Endothelial cell of umbilical vein (primary cell): Measurements from ENCODE around the gene PTPN2. TPM values are rescaled to one million over a fixed set of nuclear protein-coding genes. Genes with fewer than 3 reads are reported as not detected.

ENCODE experiments used
- BruUV-seq: library from RNA; stranded (reverse); fragments of 400-500 nt; replicated peaks from 2 replicates; lab custom pipeline; 2021; lab: Mats Ljungman, UMichigan
- CTCF ChIA-PET: fragments of 300-600, 350-600 bp; sonication (Branson Sonifier 250); formaldehyde crosslinking; loops from one replicate; lab custom pipeline; 2021; ENCODE audit warnings: antibody characterized with exemption, inconsistent platforms; lab: Charles Lee
- POLR2A ChIA-PET: fragments of 300-600, 350-600 bp; sonication (Branson Sonifier 250); formaldehyde crosslinking; loops from one replicate; lab custom pipeline; 2021; ENCODE audit warnings: antibody characterized with exemption, inconsistent platforms; lab: Charles Lee
- DNase-seq: peaks from one replicate; pipeline ENCODE4 v3.0.0-alpha.2; 2011; ENCODE audit warnings: low read depth, low spot score
- FAIRE-seq: peaks from 2 replicates; lab custom pipeline; 2011; peaks lifted over from hg19 to GRCh38; lab: Jason Lieb, UNC
- H2AFZ ChIP-seq: 2 replicates; pipeline ENCODE4 v1.6.0; 2012; ENCODE audit warnings: low read depth, low read length, control low read depth, inconsistent platforms
- H3K27ac ChIP-seq: 2 replicates; pipeline ENCODE4 v1.5.1; 2011; ENCODE audit warnings: low read depth, mild to moderate bottlenecking, control low read depth, low read length, moderate library complexity; ENCODE audit not compliant: insufficient read depth
- H3K27me3 ChIP-seq, 2 experiments: 2 replicates each; pipeline versions ENCODE4 v1.6.0 to v1.6.1; 2011; ENCODE audit warnings: low read length in 2 of 2, mixed read lengths in 1 of 2; ENCODE audit not compliant: control insufficient read depth in 2 of 2, insufficient read depth in 2 of 2
- H3K36me3 ChIP-seq, 2 experiments: 2 replicates in 1 of 2; 3 replicates in 1 of 2; pipeline ENCODE4 v1.5.1; 2011; ENCODE audit warnings: low read length in 2 of 2, mild to moderate bottlenecking in 1 of 2, moderate library complexity in 1 of 2; ENCODE audit not compliant: control insufficient read depth in 2 of 2, insufficient read depth in 2 of 2; ENCODE audit errors: extremely low read depth in 1 of 2
- H3K4me1 ChIP-seq: 3 replicates; pipeline ENCODE4 v1.5.1; 2011; ENCODE audit warnings: mild to moderate bottlenecking, low read length; ENCODE audit not compliant: control insufficient read depth, insufficient read depth; ENCODE audit errors: extremely low read depth
- H3K4me2 ChIP-seq: 2 replicates; pipeline ENCODE4 v1.6.1; 2011; ENCODE audit warnings: low read length, control low read depth, mixed read lengths; ENCODE audit not compliant: insufficient read depth
- H3K4me3 ChIP-seq, 3 experiments: fragments of 200-600 bp in 1 of 3; sonication (generic), shearing (Covaris generic) in 1 of 3; replicated peaks in 1 of 3; 2 replicates each; pipeline ENCODE4 v1.5.1; 2011 to 2016; ENCODE audit warnings: control low read depth in 3 of 3, low read length in 3 of 3, mild to moderate bottlenecking in 2 of 3, inconsistent platforms in 1 of 3, low read depth in 1 of 3, moderate library complexity in 1 of 3; ENCODE audit not compliant: insufficient read depth in 1 of 3
- H3K79me2 ChIP-seq: 2 replicates; pipeline ENCODE4 v1.6.0; 2012; ENCODE audit warnings: low read length, inconsistent platforms; ENCODE audit not compliant: control insufficient read depth, insufficient read depth
- H3K9ac ChIP-seq: replicated peaks from 2 replicates; pipeline ENCODE3; 2011; ENCODE audit warnings: low read length, control low read depth; ENCODE audit not compliant: insufficient read depth; ENCODE audit errors: extremely low read depth
- H3K9me1 ChIP-seq: replicated peaks from 3 replicates; pipeline ENCODE4 v1.6.0; 2011; ENCODE audit warnings: mild to moderate bottlenecking, low read length; ENCODE audit not compliant: control insufficient read depth, insufficient read depth; ENCODE audit errors: extremely low read depth
- H3K9me3 ChIP-seq: replicated peaks from 2 replicates; pipeline ENCODE4 v1.5.1; 2012; ENCODE audit warnings: low read length, inconsistent platforms; ENCODE audit not compliant: control insufficient read depth, insufficient read depth
- H4K20me1 ChIP-seq: replicated peaks from 2 replicates; pipeline ENCODE3; 2011; ENCODE audit warnings: mild to moderate bottlenecking, low read length; ENCODE audit not compliant: control insufficient read depth, insufficient read depth; ENCODE audit errors: extremely low read depth
- EZH2 ChIP-seq: IDR thresholded peaks from 2 replicates; pipeline ENCODE4 v1.6.1; 2012; ENCODE audit warnings: borderline replicate concordance, low read depth, mild to moderate bottlenecking, moderate library complexity, low read length, inconsistent platforms; ENCODE audit not compliant: severe bottlenecking
- FOS ChIP-seq: IDR thresholded peaks from 2 replicates; pipeline ENCODE4 v1.6.1; 2011; ENCODE audit warnings: mild to moderate bottlenecking, low read length, moderate library complexity, borderline replicate concordance; ENCODE audit not compliant: insufficient read depth
- GATA2 ChIP-seq: IDR thresholded peaks from 2 replicates; pipeline ENCODE4 v1.7.0; 2011; ENCODE audit warnings: low read depth, mild to moderate bottlenecking, moderate library complexity, mixed read lengths, low read length; ENCODE audit not compliant: insufficient read length, insufficient read depth
- JUN ChIP-seq: IDR thresholded peaks from 2 replicates; pipeline ENCODE4 v1.6.1; 2011; ENCODE audit warnings: borderline replicate concordance, low read depth; ENCODE audit not compliant: insufficient read length, insufficient read depth
- MYC ChIP-seq: IDR thresholded peaks from one replicate; pipeline ENCODE4 v1.6.1; 2011; ENCODE audit warnings: mild to moderate bottlenecking, low read depth, low read length
- POLR2A ChIP-seq: IDR thresholded peaks from 2 replicates; pipeline ENCODE4 v1.6.1; 2012; ENCODE audit warnings: low read depth, mild to moderate bottlenecking, control low read depth, low read length
- POLR2AphosphoS5 ChIP-seq: IDR thresholded peaks from 2 replicates; pipeline ENCODE4 v1.6.1; 2012; ENCODE audit warnings: low read depth, mild to moderate bottlenecking, control low read depth, low read length, moderate library complexity; ENCODE audit not compliant: insufficient read depth
- dilution Hi-C: fragments of 300-500 bp; cut with MboI; formaldehyde crosslinking; loops from one replicate; pipeline ENCODE4 v1.15.0; 2019; ENCODE audit warnings: low sequenced_read_pairs; ENCODE audit not compliant: extremely low pct_ligation_motif_present
- intact Hi-C: fragments of 100-400 bp; cut with micrococcal nuclease; formaldehyde crosslinking; loops from one replicate; pipeline ENCODE4 v1.10.0; 2022
- polyA plus RNA-seq, 4 experiments: library from polyadenylated mRNA; depleted of rRNA in 3 of 4; stranded (reverse) in 3 of 4; unstranded in 1 of 4; fragments of >200 nt; gene quantifications; 2 replicates each; pipeline versions ENCODE4 v1.2.1 to v1.2.3, GENCODE V29; 2011 to 2012; ENCODE audit warnings: missing spikeins in 1 of 4
- total RNA-seq: library from RNA; stranded (reverse); gene quantifications from 2 replicates; pipeline ENCODE4 v1.2.3, GENCODE V29; 2021
- TF ChIP-seq, protein P1 (sequence below): IDR thresholded peaks from 2 replicates; pipeline ENCODE4 v1.6.1; 2011; ENCODE audit not compliant: insufficient read depth, insufficient read length
- TF ChIP-seq, protein P2 (sequence below), 2 donors: IDR thresholded peaks; 1 replicate in 1 of 2; 2 replicates in 1 of 2; pipeline ENCODE4 v1.5.1; 2011; ENCODE audit warnings: low read length in 2 of 2, mild to moderate bottlenecking in 2 of 2, moderate library complexity in 2 of 2, control low read depth in 1 of 2, inconsistent platforms in 1 of 2, low read depth in 1 of 2; ENCODE audit not compliant: insufficient read depth in 1 of 2; ENCODE audit errors: extremely low read depth in 1 of 2

The PTPN2 gene
- total and polyA plus RNA-seq, 2 donors (not counting 3 experiments of a cell fraction or from before 2014, with no cell fraction given), result 8.2 to 20.9 TPM

- CTCF ChIA-PET, result no interaction called here
- no peaks in the 10 kb centered on the region for H3K36me3 ChIP-seq
- DNase-seq (no peak), FAIRE-seq (no peak)
- no peaks in the 10 kb centered on the region for H4K20me1 ChIP-seq
- H3K27me3 ChIP-seq, result peaks cover 2 to 6% of the 10 kb centered on the region in 2 experiments
- TF ChIP-seq JUN (no peak), FOS (no peak), EZH2 (no peak), POLR2A (no peak), MYC (no peak), GATA2 (no peak), POLR2AphosphoS5 (no peak)
- TF ChIP-seq, protein P1, sequence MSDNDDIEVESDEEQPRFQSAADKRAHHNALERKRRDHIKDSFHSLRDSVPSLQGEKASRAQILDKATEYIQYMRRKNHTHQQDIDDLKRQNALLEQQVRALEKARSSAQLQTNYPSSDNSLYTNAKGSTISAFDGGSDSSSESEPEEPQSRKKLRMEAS, result no peak
- TF ChIP-seq, protein P2, sequence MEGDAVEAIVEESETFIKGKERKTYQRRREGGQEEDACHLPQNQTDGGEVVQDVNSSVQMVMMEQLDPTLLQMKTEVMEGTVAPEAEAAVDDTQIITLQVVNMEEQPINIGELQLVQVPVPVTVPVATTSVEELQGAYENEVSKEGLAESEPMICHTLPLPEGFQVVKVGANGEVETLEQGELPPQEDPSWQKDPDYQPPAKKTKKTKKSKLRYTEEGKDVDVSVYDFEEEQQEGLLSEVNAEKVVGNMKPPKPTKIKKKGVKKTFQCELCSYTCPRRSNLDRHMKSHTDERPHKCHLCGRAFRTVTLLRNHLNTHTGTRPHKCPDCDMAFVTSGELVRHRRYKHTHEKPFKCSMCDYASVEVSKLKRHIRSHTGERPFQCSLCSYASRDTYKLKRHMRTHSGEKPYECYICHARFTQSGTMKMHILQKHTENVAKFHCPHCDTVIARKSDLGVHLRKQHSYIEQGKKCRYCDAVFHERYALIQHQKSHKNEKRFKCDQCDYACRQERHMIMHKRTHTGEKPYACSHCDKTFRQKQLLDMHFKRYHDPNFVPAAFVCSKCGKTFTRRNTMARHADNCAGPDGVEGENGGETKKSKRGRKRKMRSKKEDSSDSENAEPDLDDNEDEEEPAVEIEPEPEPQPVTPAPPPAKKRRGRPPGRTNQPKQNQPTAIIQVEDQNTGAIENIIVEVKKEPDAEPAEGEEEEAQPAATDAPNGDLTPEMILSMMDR (IDR thresholded peaks at IDR 0.05; ENCODE audit: extremely low read depth in 1 of 2, insufficient read depth in 1 of 2, low read depth in 1 of 2, low read length in 2 of 2), result no peak
- no peak overlapping the region for H3K9ac ChIP-seq
- intact Hi-C loops (no loop called here), dilution Hi-C loops (no loop called here)
- no peaks in the 10 kb centered on the region for H3K79me2 ChIP-seq
- no peak overlapping the region for H3K4me2 ChIP-seq
- H2AFZ ChIP-seq, result no peak overlapping the region
- no peaks in the 10 kb centered on the region for H3K4me1 ChIP-seq
- no peaks in the 10 kb centered on the region for H3K9me3 ChIP-seq
- no TSS peak for BruUV-seq
- H3K27ac ChIP-seq, result no peak overlapping the region
- POLR2A ChIA-PET, result no interaction called here
- H3K4me3 ChIP-seq, result no peak overlapping the region
- H3K9me1 ChIP-seq, result no peaks in the 10 kb centered on the region
These were observed 116.4 kb downstream of the PTPN2 start for GRCh38 chr18:12767580-12768155.
